ENCODE data around the gene ATP10D. TPM values are rescaled to one million over a fixed set of nuclear protein-coding genes. Genes with fewer than 3 reads are reported as not detected.

The ATP10D gene
- total and polyA plus RNA-seq, 2 donors (not counting 3 experiments of a cell fraction or from before 2014, with no cell fraction given), result 34.1 to 40.2 TPM

DNA sequence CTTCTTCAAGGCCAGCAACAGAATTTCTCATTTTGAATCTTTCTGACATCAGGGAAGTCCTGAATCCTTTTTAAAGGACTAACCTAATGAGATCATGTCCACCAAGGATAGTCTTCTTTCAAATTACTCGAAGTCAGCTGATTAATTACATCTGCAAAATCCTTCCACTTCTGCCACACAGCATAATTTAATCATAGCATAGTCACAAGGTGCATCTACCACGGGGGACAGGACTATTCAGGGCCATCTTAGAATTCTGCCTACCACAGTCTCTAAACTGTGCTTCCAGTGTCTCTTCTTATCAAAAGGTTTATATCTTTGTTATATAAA is 53.7 kb downstream of the ATP10D start:
- ChIA-PET POLR2A (no interaction called here), CTCF (interaction anchor here (1.0 kb wide), 1 partner anchor 14 kb away, joined by 3 read pairs; no protein-coding TSS in a partner anchor)
- Histone ChIP-seq H3K4me2 (ENCODE audit: insufficient read depth, low read length) (no peak overlapping the region), H3K4me1 (ENCODE audit: control insufficient read depth, extremely low read depth, insufficient read depth, low read length) (peaks cover 6% of the 10 kb centered on the region), H3K9ac (replicated peaks; ENCODE audit: extremely low read depth, insufficient read depth, low read length) (no peak overlapping the region), H3K27ac (ENCODE audit: insufficient read depth, low read depth, low read length) (no peak overlapping the region), H3K9me1 (replicated peaks; ENCODE audit: control insufficient read depth, extremely low read depth, insufficient read depth, low read length) (no peaks in the 10 kb centered on the region), H2AFZ (ENCODE audit: low read depth, low read length) (no peak overlapping the region), H3K9me3 (replicated peaks; ENCODE audit: control insufficient read depth, insufficient read depth, low read length) (no peaks in the 10 kb centered on the region), H3K4me3 (replicated peaks in 1 of 3; ENCODE audit: insufficient read depth in 1 of 3, low read depth in 1 of 3, low read length in 3 of 3) (no peak overlapping the region), H3K79me2 (ENCODE audit: control insufficient read depth, insufficient read depth, low read length) (no peaks in the 10 kb centered on the region), H4K20me1 (replicated peaks; ENCODE audit: control insufficient read depth, extremely low read depth, insufficient read depth, low read length) (no peaks in the 10 kb centered on the region), H3K27me3 (ENCODE audit: control insufficient read depth in 2 of 2, insufficient read depth in 2 of 2, low read length in 2 of 2) (no peaks in the 10 kb centered on the region), H3K36me3 (ENCODE audit: control insufficient read depth in 2 of 2, extremely low read depth in 1 of 2, insufficient read depth in 2 of 2, low read length in 2 of 2) (no peaks in the 10 kb centered on the region)
- dilution Hi-C loops (cut with MboI; ENCODE audit: extremely low pct_ligation_motif_present, low sequenced_read_pairs) (no loop called here), intact Hi-C loops (cut with micrococcal nuclease) (no loop called here)
- DNase-seq (ENCODE audit: low read depth, low spot score) (no peak), FAIRE-seq (no peak)
- no TSS peak for BruUV-seq (replicated peaks)
- TF ChIP-seq FOS (IDR thresholded peaks at IDR 0.05; ENCODE audit: borderline replicate concordance, insufficient read depth, low read length) (no peak), POLR2A (IDR thresholded peaks at IDR 0.05; ENCODE audit: low read depth, low read length) (no peak), EZH2 (IDR thresholded peaks at IDR 0.05; ENCODE audit: borderline replicate concordance, low read depth, low read length, severe bottlenecking) (no peak), MYC (IDR thresholded peaks at IDR 0.05; ENCODE audit: low read depth, low read length) (no peak), POLR2AphosphoS5 (IDR thresholded peaks at IDR 0.05; ENCODE audit: insufficient read depth, low read depth, low read length) (no peak), GATA2 (IDR thresholded peaks at IDR 0.05; ENCODE audit: insufficient read depth, insufficient read length, low read depth, low read length) (no peak), JUN (IDR thresholded peaks at IDR 0.05; ENCODE audit: borderline replicate concordance, insufficient read depth, insufficient read length, low read depth) (no peak)
- TF ChIP-seq, protein P1, sequence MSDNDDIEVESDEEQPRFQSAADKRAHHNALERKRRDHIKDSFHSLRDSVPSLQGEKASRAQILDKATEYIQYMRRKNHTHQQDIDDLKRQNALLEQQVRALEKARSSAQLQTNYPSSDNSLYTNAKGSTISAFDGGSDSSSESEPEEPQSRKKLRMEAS (IDR thresholded peaks at IDR 0.05; ENCODE audit: insufficient read depth, insufficient read length), result no peak
- TF ChIP-seq, protein P2, sequence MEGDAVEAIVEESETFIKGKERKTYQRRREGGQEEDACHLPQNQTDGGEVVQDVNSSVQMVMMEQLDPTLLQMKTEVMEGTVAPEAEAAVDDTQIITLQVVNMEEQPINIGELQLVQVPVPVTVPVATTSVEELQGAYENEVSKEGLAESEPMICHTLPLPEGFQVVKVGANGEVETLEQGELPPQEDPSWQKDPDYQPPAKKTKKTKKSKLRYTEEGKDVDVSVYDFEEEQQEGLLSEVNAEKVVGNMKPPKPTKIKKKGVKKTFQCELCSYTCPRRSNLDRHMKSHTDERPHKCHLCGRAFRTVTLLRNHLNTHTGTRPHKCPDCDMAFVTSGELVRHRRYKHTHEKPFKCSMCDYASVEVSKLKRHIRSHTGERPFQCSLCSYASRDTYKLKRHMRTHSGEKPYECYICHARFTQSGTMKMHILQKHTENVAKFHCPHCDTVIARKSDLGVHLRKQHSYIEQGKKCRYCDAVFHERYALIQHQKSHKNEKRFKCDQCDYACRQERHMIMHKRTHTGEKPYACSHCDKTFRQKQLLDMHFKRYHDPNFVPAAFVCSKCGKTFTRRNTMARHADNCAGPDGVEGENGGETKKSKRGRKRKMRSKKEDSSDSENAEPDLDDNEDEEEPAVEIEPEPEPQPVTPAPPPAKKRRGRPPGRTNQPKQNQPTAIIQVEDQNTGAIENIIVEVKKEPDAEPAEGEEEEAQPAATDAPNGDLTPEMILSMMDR (IDR thresholded peaks at IDR 0.05; ENCODE audit: extremely low read depth in 1 of 2, insufficient read depth in 1 of 2, low read depth in 1 of 2, low read length in 2 of 2), result no peak
